Bronchial smooth muscle cell (primary cell): ENCODE measurements around the gene HADHA. TPM values are rescaled to one million over a fixed set of nuclear protein-coding genes. Genes with fewer than 3 reads are reported as not detected.

Source experiments
- total RNA-seq: library from RNA; depleted of rRNA; stranded (reverse); fragments of >200 nt; gene quantifications from 2 replicates; pipeline ENCODE4 v1.2.1, GENCODE V29; 2014

Gene HADHA
- total RNA-seq = 151 and 152 TPM in 2 replicates

DNA sequence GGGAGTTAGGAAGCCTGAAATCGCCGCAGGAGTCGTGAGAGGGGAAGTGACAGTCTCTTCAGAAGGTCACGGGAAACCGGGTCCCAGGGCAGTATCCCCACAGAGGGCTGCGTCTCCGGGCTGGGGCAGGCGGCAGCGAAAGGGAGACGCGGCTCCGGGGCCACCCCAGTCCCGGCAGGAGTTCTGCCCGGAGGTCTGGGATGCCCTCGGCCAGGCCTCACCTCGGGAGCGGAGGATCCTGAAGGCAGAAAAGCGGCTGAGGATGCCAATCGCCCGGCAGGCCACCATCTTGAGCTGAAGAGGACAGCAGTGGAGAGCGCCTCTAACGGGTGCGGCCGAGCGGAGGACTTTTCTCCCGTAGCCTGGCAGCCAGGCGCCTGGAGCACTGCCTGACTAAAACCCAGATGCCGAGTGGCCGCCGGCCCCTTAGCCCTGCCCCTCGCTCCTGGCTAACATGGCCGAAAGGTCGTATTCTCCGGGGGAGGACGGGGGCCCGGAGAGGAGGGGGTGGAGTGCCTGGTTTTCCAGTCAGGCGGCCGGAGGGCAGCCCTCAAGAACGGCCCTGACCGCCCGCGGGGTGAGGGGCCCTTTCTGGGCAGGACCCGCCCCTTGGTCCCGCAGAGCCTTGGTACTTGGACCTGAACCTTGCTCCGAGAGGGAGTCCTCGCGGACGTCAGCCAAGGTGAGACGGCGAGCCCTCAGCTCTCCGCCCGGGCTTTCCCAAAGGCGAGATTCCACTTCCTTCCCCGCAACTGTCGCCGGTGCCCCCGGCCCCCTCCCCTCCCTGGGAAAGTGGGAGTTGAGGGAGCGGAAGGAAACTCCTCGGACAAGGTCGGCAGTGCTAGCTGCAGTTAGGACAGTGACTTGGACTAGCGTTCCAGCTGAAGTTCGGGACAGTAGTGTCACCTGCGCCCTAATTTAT, at the start of gene HADHA, which contains the start of gene HADHB:
Gene HADHA, minus strand, starts transcription at position 324 of the 922 bp plus-strand sequence. Its CDS starts 36 bp downstream, at position 288.
Gene HADHB, plus strand, starts transcription at position 631 of the 922 bp plus-strand sequence. CDS start 9,316 bp downstream, outside the sequence.

DNA sequence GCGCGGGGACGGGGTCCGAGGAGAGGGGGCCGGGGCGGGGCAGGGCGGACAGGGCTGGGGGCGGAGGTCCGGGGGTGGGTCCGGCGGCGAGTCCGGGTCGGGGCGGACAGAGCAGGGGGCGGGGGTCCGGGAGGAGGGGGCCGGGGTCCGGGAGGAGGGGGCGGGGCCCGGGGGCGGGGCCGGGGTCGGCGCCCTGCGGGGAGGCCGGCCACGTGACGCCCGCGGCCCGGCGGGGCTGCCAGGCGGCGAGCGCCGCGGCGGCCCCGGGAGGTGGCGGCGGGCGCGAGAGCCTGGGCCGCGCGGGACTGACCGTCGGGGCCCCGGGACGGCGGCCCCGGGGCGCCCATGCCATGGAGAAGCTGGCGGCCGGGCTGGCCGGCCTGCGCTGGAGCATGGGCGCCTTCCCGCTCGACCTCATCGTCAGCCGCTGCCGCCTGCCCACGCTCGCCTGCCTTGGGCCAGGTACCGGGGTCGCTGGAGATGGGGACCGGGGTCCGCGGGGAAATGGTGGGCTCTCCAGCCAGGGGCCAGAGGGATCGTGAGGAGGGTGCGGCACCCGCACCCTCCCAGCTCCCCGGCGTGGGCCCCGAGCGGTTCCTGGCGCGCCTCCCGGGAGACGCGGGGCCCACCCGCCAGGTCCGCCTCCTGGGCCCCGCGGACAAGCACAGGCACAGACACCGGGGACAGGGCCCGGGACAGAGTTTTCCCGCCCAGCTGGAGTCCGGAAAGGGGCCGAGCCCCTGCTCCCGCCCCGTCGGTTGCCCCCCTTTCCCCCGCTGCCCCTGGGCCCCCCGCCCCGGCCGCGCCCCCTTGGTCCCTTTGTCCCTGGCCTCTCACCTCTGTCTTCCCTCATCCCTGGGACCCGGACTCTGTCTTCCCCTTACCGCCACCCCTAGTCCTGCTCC, 71.3 kb downstream of the HADHA start, which contains the start of gene GAREM2:
Gene GAREM2, plus strand, starts transcription at position 218 of the 905 bp plus-strand sequence. Its CDS starts 133 bp downstream, at position 351.

Other genes with a start within 250 kb of the HADHA start
- gene RAB10, start 210.5 kb downstream of the HADHA start, total RNA-seq = 117 and 186 TPM in 2 replicates
- 0.26 and 0.47 TPM in 2 replicates for gene GAREM2, start 71.5 kb downstream of the HADHA start, total RNA-seq
- 126 and 136 TPM in 2 replicates for gene HADHB, start 307 bp upstream of the HADHA start, total RNA-seq
- gene SELENOI, start 101.5 kb upstream of the HADHA start, total RNA-seq = 7.3 and 11.0 TPM in 2 replicates
- not detected in 2 replicates for gene ADGRF3, start 102.2 kb upstream of the HADHA start, total RNA-seq
- gene DRC1, start 157.3 kb upstream of the HADHA start, total RNA-seq = under 0.01 and 0.16 TPM in 2 replicates
- gene OTOF, start 233.5 kb upstream of the HADHA start, total RNA-seq = under 0.01 TPM in 1 of 2 replicates, not detected in the other